ENCODE data around the gene AGBL5.

DNA sequence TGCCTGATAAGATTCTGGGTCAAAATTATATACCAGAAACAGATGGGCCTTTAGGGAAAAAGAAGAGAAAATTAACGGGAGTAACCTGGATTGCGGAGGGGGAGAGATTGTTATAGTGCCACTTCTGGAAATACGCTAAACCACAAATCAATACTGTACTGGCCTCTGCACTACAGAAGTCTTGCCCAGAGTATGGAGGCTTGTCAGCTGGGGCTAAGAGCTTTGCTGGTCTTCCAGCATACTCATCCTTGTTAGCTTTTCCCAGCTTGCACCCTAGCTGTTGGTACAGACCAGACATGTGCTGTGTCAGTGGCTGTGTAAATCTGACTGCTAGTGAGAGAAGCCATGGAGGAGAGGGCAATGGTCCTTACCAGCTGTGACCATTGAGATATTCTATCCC, 8.9 kb downstream of the AGBL5 start:
- TF ChIP-seq CTCF (conservative IDR thresholded peaks at IDR 0.05 in 1 of 2, IDR thresholded peaks at IDR 0.05 in 1 of 2; ENCODE audit: low read depth in 1 of 2, low read length in 2 of 2): no peak
- no peak for TF ChIP-seq EZH2 (IDR thresholded peaks at IDR 0.05; ENCODE audit: low read length, missing control alignments)

Measured in fibroblast of lung (primary cell).